Jurkat, Clone E6-1 (cell line): ENCODE data around the gene AGAP1.

Source experiments
- DNase-seq: peaks from one replicate; pipeline ENCODE4 v3.0.0-alpha.2; 2011; ENCODE audit warnings: low read depth, low spot score
- H3K4me3 ChIP-seq: 2 replicates; pipeline ENCODE4 v1.5.1; 2011; ENCODE audit warnings: mild to moderate bottlenecking, low read length, control low read depth, moderate library complexity

Gene AGAP1

DNA sequence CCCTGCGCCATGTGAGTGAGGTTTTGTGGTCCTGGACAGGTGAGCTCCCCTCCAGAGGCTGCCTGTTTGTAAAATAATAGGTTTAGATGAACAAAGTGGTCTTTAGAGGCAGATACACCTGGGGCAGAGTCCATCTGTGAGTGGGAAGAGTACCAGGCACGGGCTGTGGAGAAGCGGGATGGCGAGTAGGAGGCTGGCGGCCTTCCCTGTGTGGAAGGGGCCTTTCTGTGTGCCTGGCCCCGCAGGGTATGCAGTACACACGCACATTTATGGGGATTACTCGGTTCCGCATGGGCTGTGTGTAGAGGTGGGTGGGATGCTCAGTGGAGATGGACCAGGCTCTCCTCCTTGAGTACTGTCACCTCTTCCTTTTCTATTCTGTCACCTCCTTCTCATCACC is 64.1 kb downstream of the AGAP1 start:
- DNase-seq, result no peak
- H3K4me3 ChIP-seq, result no peak overlapping the region

DNA sequence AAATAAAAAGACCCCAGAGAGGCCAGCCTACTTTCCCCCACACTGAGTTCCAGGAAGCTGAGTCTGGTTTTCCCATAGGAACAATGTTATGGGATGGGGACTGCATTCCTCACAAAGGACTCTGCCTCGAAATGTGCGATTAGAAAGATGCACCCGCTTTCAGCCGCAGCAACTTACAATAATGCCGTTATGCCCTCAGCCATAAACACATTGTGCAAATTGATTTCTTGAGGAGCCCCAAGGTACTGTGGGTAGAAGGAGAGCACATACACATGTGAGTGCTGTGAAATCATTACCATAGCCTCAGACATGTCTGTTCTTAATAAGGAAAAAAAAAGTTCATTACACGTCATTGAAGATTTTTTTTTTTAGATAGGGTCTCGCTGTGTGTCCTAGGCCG is 64.7 kb downstream of the AGAP1 start:
- DNase-seq, result no peak
- no peak overlapping the region for H3K4me3 ChIP-seq

DNA sequence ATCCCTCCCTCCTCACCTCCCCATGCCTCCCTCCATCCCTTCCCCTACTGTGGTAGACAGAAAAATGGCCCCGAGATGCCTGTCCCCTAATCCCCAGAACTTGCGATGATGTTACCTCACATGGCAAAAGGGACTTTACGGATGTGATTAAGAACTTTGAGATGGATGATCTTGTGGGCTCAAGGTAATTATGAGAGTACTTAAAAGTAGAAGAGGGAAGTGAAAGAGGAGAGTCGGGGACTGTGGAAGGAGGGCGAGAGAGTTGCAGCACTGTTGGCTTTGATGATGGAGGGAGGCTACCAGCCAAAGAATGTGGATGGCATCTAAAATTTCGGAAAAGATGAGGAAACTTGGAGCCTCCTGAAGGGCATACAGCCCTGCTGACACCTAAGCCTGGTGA is 66.5 kb downstream of the AGAP1 start:
- no peak overlapping the region for H3K4me3 ChIP-seq
- no peak for DNase-seq

DNA sequence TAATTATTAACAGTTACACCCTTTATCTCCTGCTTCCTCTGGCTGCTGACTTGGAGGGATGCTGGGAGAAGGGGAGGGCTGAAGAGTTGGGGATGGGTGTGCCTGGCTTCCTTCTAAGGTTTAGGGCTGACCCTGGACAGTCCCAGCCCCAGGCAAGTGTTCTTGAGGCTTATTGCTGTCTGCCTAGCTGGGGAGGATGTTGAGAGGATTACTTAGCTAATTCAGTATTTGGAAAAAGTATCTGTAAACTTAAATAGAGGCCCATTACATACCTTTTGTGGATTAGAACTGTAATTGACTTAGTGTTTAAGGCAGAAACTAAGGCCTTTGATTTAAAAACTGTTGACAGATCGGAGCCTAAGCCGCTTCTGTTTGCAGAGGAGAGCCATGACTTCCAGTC is 67.6 kb downstream of the AGAP1 start:
- H3K4me3 ChIP-seq, result no peak overlapping the region
- DNase-seq, result no peak

DNA sequence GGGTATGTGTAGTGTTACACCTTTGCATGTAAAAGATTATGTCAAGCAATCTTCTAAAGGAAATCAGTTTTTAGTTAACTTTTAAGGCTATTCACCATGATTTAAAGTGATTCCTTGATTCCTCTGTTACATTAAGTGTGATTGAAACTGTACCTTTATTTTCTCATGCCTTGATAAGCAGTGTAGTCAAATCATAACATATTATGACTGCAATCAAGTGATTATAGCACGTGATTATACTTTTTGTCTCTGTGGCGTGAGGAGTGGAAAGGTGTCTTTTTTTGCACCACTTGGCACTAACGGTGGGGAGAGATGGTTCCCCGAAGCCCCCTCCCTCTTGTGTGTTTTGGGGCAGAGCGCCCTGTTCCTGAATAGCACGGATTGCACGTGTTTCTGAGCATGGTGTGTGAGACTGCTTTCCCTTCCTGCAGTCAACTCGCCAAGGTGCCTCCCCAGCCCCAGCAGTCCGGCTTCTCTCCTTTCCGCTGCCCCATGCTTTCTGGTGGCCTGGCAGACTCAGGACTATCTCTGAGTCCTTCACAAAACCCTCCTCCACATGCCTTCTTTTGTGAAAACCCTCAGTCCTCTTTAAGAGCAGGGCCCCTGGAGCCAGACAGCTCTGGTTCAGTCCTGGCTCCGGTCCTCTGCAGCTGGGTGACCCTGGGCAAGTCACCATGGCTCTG is 68.4 kb downstream of the AGAP1 start:
- no peak overlapping the region for H3K4me3 ChIP-seq
- DNase-seq, result no peak

DNA sequence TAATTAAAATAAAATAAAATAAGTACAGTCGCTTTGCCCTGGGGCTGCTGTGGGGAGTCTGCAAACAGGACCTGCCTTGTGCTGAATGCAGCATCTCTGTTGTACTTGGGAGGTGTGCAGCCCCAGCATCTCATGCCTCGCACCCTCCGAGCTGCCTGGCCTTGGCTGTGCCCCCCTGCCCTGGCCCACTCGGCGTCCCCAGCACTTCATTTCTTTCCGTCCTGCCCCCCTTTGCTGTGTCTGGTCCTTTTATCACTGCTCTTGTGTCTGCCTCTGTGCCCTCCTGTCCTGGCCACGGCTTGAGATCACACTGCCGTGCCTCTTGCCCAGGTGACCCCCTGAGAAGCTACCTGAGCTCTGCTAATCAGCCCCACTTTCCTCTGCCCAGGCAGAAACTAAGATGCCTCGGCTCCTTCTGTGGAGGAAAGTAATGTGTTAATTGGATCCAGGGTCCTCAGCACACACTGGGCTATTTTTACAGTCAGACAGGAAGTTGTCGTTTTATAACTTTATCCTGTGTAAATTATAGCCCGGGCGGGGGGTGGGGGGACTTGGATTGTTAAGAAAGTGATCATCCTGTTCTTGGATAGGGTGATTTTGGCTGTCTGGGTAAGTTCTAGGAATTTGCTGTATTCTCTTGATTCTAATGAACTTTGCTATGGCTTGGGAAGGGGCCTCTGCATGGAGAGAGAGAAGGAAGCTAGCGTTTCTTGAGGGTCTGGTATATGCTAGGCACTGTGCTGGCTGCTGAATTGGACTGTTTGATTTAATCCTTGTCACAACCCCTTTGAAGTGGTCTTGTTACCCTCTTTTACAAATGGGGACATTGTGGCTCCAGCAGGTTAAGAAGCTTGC is 69.4 kb downstream of the AGAP1 start:
- no peak for DNase-seq
- no peak overlapping the region for H3K4me3 ChIP-seq

DNA sequence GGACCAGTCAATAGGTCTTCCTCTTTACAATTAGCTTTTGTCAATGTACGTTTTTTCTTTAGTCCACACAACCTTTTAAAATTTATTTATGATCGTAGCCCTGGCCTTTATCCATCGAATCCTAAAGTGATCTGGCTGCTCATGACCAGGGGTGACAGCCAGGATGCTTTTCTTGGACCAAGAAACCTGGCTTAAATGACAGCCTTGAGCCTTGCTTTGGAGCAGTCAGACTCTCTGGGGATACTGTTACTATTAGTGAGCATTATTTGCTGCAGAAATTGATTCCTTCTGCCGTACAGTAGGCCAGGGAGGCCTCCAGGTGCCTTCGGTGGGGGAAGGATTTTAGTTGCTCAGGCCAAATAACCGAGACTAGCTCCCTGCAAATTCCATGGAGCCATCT is 70.2 kb downstream of the AGAP1 start:
- H3K4me3 ChIP-seq, result no peak overlapping the region
- DNase-seq, result no peak

DNA sequence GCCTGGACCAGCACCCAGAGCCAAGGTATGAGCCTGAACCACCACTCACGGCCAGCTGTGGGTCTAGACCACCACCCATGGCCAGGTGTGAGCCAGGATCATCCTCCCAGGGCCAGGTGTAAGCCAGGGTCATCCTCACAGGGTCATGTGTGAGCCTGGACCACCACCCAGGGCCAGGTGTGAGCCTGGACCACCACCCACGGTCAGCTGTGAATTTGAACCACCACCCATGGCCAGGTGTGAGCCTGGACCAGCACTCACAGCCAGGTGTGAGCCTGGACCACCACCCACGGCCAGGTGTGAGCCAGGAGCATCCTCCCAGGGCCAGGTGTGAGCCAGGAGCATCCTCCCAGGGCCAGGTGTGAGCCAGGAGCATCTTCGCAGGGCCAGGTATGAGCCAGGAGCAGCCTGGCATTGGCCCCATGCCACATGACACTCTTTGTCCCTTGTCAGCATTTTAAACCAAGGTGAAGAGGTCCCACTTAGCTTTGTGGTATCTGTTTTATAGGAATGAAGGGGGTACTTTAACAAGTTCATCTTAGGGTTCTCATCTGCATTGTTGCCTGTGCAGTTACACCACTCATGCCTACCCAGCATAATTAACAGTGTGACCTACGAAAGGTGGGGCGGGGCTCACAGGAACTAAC is 71.2 kb downstream of the AGAP1 start:
- DNase-seq, result no peak
- no peak overlapping the region for H3K4me3 ChIP-seq

DNA sequence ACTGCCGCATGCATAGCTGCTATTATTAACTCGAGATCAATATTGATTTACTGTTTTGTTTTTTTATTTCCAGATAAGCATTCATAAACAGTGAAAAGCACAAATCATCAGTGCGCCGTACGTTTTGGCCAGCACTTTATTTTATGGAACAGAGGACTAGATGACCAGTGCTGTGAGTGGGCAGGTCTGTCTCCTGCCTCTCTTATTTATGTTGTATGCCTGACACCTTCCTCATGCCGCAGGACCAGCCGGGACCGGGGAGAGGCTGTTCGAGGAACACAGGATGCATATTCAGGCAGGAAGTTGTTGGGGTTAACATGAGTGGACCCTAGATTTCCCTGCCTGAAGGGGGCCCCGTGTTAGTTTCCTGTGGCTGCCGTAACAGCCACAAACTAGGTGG is 72.6 kb downstream of the AGAP1 start:
- H3K4me3 ChIP-seq, result no peak overlapping the region
- no peak for DNase-seq

DNA sequence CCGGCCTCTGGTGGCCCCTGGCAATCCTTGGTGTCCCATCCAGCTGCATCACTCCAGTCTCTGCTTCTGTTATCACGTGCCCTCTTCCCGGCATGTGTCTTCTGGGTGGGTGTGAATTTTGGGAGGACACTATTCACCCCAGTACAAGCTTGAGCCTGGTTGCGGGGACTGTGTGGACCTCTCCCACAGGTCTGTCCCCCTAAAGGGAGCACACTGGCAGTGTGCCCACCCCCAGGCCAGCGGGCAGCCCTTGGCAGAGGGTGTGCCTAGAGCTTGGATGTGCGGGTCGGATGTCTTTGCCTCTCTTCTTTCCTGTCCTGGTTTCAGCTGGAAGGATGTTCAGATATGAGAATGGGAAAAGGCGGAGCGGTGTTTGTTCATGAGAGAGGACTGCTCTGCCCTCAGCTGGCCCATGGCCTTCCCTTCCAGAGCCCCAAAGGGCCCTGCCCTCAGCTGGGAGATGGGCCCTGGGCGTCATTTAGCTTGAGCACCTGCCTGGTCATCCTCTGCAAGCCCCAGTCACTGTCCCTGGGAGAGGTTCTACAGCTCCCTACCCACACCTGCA is 73.2 kb downstream of the AGAP1 start:
- H3K4me3 ChIP-seq, result no peak overlapping the region
- no peak for DNase-seq

DNA sequence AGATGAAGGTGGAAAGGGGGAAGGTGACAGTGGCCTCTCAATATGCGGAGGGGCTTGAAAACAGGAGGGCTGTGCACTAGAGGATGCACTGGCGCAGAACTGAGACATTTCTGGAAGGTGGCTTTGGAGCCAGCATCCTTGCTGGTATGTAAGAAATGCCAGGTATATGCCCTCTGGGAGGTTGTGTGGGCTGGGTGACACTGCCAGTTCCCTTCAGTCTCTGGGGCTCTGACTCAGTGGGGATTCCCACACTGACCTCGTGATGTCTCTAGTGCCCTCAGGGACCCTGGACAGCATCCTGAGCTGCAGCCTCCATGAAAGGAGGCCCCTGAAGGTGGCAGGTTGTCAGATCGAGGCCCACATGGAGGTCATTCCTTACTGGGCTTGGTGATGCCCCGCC is 74.0 kb downstream of the AGAP1 start:
- no peak for DNase-seq
- no peak overlapping the region for H3K4me3 ChIP-seq

DNA sequence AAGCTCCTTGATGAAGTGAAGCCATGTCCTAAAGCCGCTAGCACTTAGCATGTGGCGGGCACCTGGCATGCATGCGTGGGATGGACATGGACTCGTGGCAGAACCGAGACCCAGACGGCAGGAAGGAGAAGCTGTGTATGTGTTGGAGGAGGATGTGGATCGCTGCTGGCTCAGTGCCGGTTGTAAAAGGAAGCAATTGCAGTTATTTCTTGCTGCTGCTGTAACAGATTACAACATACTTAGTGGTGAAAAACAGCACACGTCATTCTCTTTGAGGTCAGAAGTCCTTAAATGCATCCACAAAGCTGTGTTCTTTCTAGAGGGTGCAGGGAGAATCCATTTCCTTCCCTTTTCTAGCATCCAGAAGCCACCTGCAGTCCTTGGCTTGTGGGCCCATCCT is 74.6 kb downstream of the AGAP1 start:
- DNase-seq, result no peak
- H3K4me3 ChIP-seq, result no peak overlapping the region

DNA sequence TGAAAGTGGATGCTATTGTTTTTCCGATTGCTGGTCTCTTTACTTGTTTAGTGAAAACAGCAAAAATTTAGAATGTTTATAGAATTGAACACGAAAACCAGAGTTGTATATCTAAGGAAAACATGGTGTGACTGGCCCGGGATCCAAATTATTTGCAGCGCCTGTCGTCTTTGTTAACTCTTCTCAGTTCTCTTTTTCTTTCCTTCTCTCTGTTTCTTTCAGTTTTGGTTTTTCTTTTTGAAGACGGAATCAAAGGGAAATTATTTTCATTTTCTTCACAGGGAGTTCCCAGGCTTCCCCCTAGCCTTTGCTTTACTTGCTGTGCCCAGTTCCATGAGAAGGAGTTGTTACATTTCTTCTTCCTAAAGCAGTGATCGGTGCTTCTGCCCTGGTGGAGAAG is 76.0 kb downstream of the AGAP1 start:
- DNase-seq, result no peak
- H3K4me3 ChIP-seq, result no peak overlapping the region

DNA sequence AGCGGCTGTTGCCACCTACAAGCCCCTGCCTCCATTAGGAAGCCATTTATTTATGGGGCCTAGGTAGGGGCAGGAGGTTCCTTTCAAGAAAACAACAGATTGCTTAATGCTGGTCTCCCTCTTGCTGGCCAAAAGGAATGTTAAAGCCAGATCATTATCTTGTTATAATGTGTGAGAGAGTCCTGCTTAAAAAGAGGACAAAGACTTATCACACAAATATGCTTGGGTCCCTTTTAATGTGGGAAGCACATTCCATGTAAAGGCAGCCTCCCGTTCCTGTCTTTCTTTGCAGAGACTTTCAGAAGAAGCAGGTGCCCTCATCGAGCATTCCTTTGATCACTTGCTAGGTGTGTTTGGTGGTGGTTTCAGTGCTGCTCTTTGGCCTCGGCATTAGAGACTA is 76.4 kb downstream of the AGAP1 start:
- H3K4me3 ChIP-seq, result no peak overlapping the region
- DNase-seq, result no peak

DNA sequence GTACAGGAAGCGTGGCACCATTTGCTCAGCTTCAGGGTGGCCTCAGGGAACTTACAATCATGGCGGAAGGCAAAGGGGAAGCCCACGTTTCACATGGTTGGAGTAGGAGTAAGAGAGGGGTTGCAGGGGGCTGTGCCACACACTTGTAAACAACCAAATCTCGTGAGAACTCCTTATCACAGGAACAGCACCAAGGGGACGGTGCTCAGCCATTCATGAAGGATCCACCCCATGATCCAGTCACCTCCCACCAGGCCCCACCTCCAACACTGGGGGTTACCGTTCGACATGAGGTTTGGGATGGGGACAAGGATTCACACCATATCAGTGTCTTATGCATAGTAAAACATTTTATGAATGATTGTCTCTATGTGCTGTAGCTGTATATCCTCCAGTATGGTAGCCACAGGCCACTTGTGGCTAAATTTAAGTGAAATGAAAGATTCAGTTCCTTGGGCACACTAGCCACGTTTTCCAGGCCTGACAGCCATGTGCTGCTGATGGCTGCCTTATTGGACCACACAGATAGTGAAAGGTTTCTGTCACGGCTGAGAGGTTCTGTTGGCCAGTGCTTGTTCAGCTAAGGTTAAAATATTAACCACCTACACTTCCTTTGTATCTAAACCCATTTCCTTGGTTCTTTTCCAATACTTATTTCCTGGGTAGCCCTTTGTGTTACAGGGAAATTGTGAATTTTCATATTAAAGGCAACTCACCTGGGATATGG is 77.3 kb downstream of the AGAP1 start:
- H3K4me3 ChIP-seq, result no peak overlapping the region
- no peak for DNase-seq

DNA sequence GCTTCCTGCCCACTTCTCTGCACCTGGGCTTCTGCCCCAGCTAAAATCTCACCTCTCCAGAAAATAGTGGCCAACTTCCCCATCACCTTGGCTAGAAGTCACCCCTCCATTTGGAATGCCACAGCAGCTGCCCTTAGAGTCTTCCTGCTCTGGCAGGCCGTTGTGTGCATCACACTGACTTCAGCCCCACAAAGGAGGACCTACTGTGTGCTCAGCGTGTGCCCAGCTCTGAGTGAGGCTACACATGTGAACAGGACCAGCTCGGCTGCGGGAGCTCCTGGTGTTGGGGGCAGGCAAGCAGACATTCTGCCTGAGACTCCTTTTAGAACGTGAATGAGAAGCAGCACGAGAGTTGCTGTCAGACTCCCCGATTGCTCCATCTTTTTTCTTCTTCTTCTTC is 78.7 kb downstream of the AGAP1 start:
- H3K4me3 ChIP-seq, result no peak overlapping the region
- DNase-seq, result no peak

DNA sequence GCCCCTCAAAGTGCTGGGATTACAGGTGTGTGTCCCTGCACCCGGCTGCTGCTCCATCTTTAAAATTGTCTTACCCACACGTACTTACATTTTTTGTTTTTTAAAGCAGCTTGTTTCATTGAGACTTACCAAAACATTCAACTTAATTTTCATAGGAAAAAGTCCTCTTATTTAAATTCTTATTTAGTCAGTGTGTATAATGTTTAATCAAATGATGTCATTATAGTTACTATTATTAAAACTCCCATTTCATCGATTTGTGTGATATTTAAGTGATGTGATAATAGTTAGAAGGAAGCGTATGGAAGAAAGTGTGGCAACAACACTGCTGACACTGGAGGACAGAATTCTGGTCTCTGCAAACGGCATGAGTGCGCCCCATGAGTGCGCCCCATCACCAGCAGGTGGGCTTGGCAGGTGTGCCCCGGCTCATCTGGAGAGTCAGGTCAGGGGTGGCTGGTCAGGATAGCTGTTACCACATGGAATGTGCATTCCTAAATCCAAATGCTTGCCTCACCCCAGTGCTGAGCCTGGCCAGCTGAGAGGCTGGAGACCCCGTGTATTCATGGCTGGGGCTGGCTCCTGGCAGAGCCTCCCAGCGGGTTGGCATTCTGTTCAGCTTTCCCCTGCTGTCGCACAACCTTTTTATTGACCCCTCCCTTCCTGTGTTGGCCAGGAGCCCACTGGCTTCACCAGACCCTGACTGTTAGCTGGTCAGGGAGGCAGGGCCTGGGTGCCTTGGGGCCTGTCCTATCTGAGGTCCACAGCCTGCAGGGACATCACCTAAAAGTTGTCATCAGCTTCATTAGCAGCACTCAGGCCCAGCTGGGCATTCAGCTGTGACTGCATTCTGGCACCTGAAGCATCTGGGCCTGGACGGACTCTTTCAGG is 79.7 kb downstream of the AGAP1 start:
- no peak for DNase-seq
- no peak overlapping the region for H3K4me3 ChIP-seq

DNA sequence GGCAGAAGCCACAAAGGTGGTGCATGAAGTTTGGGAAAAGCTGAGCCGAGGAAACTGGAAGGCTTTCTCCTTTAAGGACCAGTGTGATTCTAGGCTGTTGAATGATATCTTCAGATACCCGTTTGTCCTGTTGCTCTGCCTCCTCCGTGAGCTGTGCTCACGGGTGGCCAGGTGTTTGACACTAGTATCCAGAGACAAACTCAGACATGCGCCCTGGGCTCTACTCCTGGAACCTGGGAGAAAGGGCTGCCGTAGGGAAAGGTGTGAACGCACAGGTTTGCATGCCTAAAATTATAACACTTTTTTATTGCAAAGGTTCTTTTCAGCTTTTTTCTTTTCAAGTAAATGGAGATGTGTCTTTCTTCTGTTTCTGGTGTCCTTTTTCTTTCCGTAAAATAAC is 81.6 kb downstream of the AGAP1 start:
- no peak for DNase-seq
- H3K4me3 ChIP-seq, result no peak overlapping the region

DNA sequence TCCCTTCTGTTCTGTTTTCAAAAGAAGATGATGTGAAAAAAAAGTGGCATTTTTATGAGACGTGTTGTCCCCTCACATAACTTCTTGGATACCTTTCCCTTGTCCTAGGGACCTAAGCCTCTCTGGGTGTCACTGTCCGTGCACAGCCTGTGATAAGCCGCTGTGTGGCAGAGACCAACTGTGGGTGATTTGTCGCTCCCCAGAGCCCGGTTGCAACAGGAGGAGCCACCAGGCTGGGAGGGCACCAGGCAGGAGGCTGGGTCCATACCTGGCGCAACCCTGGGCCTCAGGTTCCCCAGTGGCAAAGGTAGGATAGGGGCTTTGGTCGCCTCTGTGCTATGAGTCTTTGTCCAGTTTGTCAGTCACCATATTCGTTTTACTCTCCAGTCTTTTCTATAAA is 82.1 kb downstream of the AGAP1 start:
- H3K4me3 ChIP-seq, result no peak overlapping the region
- DNase-seq, result no peak
